Measurements from ENCODE around the gene VAT1L.

DNA sequence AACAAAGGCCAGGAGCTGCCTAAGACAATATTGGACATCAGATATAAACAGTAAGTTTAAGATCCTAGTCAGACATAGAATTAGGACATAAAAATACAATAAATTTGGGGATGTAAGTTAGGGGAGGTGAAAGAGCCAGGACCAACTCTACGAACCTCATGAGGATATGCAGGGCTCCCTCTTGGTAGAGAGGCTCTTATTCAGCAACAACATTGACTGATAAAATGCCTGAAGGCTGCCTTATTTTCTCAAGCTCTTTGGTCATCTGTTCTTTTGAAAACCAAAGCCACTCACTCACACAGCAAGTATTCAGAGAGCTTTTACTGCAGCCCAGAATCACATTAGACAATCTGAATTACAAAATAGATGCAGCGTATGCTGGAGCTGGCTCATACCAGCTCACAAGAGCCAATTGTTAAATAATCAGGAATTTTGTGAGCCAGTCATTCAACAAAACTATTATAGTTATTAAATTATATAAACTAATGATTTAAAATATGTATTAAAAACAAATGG lies 125.4 kb downstream of the VAT1L start:
- TF ChIP-seq POLR2A (IDR thresholded peaks at IDR 0.05), result no peak
- TF ChIP-seq, protein P1, sequence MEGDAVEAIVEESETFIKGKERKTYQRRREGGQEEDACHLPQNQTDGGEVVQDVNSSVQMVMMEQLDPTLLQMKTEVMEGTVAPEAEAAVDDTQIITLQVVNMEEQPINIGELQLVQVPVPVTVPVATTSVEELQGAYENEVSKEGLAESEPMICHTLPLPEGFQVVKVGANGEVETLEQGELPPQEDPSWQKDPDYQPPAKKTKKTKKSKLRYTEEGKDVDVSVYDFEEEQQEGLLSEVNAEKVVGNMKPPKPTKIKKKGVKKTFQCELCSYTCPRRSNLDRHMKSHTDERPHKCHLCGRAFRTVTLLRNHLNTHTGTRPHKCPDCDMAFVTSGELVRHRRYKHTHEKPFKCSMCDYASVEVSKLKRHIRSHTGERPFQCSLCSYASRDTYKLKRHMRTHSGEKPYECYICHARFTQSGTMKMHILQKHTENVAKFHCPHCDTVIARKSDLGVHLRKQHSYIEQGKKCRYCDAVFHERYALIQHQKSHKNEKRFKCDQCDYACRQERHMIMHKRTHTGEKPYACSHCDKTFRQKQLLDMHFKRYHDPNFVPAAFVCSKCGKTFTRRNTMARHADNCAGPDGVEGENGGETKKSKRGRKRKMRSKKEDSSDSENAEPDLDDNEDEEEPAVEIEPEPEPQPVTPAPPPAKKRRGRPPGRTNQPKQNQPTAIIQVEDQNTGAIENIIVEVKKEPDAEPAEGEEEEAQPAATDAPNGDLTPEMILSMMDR (IDR thresholded peaks at IDR 0.05), result no peak
- no peak for TF ChIP-seq POLR2AphosphoS5 (IDR thresholded peaks at IDR 0.05)
